HG03159 (cell line): ENCODE results near the gene GAD1.

Experiments
- ATAC-seq: cut with Tn5 transposase; IDR thresholded peaks from one replicate; pipeline ENCODE4 v1.9.1; 2021; ENCODE audit warnings: mild to moderate bottlenecking, moderate library complexity; ENCODE audit not compliant: unreplicated experiment

Gene GAD1

DNA sequence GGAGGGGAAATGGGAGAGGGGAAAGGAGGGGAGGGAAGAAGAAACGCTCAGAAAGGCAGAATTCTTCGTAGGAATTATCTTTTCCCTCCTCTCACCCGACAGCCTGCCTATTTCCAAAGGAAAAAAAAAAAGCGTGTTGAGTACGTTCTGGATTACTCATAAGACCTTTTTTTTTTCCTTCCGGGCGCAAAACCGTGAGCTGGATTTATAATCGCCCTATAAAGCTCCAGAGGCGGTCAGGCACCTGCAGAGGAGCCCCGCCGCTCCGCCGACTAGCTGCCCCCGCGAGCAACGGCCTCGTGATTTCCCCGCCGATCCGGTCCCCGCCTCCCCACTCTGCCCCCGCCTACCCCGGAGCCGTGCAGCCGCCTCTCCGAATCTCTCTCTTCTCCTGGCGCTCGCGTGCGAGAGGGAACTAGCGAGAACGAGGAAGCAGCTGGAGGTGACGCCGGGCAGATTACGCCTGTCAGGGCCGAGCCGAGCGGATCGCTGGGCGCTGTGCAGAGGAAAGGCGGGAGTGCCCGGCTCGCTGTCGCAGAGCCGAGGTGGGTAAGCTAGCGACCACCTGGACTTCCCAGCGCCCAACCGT, at the start of gene GAD1:
TSS of gene GAD1 (plus strand) at position 384 of the 589 bp plus-strand sequence. CDS start 1,705 bp downstream, outside the sequence.
- peak; percentile 43 for ATAC-seq

DNA sequence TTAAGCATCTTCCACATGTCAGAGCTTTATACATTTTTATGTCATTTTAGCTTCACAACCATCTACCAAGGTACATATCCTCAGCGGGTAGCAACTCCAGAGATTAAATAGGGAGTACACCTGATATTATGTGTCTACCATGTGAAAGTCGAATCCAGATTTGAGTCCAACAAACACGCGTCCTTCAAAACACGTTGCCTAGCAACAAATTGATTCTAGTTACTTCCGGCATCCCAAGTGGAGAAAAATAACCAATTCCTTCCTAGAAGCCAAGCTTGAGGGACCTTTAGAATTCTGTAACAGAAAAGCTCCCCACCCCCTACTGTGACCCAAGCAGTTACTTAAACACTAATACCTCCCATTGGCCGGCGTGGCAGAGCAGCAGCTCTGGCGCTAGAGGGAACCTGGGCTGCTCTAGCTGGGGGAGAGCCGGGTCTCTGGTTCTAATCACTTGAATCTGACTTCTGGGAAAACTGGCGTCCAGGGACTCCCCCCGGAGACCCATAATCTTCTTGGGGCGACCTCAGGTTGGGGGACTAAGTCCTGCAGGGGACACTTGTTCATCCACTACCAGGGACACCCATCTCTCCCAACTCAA, 46.6 kb upstream of the GAD1 start, which contains the start of gene ERICH2:
TSS of gene ERICH2 (plus strand) at position 371 of the 598 bp plus-strand sequence. CDS start 304 bp downstream, outside the sequence.
- ATAC-seq: peak; percentile 78

DNA sequence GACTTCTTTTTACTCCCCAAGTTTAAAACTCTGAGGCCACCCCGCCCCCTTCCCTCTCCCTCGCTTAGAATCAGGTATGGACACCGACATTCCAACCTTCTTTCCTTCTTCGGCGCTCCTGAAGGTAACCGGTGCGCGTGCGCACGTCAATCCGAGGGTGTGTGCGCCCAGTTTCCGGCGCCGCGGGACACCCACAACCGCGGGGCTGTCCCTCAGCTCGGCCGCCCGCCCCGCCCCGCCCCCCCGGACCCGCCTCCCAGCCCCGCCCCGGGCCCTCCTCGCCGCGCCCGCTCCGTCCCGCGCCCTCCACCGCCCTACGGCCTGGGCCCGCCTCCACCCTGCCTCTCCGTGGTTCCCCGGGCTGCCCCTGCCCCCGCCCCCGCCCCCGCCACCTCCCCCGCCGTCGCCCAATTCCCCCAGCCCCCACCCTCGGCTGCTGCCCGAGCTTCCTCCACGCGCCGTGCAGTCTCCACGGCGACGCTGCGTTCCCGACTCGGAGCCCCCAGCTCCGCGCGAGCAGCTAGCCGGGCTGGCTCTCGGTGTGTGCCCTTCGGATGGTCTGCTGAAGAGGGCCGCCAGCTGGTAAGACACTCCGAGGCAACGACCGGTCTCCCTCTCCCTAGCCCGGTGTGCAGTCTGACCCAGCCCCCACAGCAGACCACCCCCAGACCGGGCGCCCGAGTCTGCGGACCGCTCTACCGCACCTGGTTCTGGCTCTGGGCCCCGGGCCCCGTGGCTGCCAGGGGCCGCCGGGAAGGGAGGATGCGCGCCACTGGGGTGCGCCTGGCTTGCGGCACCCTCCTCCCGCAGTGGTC, 45.9 kb upstream of the GAD1 start:
- ATAC-seq: peak; percentile 75

DNA sequence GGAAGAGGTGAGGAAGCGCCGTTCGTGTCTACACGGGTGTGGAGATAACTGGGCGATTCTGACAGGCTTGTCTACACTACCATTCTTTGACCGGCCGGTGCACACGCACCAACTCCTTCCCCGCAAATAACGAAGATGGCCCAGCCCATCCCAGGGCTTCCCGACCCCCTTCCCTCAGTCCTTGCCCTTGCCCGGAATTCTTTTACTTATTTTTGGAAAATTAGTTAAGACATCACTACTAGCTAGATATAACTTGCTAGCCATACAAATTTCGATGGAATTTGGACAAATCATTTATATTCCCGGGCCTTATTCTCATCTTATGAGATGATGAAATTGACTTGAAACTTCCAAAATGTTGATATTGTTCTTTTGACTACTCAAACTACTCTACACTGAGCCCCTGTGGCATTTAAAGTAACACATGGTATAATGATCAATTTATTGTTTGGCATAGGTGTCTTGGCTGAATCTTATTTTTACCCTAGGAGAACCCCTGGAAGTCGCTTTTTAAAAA, 45.2 kb upstream of the GAD1 start:
- ATAC-seq: no peak

DNA sequence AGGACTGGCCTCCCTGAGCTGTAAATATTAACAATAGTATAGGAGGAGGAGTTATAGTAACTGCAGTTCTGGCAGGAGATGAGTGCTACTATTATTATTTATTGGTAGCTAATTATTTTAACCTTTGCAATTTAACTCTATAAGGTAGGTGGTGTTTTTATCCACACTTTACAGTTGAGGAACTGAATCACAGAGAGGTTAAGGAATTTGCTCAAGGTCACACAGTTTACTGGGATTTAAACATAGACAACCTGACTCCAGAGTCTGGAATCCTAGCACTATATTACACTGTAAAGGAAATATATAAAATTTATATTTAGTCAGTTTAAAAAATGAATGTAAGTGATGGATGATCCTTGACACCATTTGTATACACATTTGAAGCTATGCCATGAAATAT, 44.4 kb upstream of the GAD1 start:
- no peak for ATAC-seq

DNA sequence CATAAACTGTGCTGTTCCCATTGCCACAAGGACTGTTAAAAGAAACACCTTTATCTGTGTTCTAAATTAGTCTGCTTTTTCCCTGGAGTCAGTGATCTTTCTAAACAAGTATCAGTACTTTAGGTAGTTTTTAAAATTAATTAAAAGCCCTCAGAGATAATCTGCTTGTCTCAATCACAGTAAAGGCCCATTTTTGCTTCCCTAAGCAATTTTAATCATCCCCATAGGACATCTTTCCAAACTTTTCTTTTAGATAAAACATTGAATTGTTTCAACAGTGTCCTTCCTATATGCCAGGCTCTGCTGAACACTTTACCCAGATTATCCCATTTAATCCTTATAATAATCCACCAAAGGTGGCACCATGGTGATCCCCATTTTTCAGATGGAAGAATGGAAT, 42.6 kb upstream of the GAD1 start:
- ATAC-seq: no peak

DNA sequence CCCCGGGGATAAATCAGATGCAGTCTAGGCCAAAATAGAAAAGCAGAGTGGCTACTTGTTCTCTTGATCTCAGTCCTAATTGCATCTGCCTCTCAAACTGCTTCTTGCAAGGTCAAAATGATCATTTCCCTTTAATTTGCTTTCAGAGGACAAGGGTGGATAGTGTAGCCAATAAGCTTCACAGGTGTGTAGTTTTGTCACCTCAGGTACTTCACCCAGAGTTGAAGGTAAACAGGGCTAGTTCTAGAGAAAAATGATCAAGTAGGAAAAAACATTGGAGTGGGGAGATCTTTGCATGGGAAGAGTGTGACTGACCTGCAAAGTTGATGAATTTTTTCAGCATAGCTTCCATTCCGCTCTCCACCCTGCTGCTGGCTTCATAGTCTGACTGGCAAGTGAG, 37.8 kb upstream of the GAD1 start:
- no peak for ATAC-seq

DNA sequence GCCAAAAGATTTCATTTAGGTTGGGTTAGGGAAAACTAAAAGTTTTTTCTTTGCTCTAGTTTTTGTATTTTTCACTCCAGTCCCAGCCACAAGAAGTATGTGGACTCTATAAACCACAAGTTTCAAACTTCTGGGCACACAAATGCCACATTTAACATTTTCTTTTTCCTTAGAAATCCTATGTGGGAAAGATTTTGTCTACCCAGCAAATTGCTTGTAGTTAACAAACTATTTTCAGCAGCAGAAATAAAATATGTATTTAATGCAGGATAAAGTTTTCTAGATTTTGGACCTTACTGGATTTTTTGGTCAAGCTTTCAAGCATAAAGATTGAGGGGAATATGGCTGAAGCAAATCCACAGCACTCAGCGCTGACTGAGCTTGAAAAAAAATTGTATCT, 37.4 kb upstream of the GAD1 start:
- ATAC-seq: no peak

DNA sequence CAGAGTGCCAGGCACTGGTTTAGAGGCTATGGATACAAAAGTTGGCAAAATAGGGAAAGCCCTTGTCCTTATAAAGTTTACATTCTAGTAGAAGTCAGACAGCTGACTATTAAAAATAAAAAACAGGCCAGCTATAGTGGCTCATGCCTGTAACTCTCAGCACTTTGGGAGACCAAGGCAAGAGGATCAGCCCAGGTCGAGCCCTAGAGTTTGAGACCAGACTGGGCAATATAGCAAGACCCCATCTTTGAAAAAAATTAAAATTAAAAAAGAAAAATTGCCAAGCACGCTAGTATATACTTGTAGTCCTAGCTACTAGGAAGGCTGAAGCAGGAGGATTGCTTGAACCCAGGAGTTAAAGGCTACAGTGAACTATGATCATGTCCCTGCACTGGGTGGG, 34.0 kb upstream of the GAD1 start:
- no peak for ATAC-seq

DNA sequence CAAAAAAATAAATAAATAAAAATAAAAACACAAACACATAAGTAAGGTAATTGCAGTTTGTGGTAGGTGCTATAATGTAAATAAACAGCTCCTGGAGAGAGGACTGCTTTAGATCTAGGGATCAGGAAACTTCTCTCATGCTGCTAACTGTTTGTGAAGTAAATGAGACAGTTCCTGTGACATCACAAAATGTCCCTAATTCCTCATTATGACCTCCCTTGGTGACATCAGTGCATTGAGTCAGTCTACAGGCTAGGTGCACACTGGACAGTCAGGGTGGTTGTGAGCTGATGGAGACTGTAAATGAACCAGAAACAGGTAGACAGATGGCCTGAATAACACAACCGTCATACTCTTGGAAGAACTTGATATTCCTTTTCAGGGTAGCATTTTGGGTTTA, 33.1 kb upstream of the GAD1 start:
- ATAC-seq: no peak

DNA sequence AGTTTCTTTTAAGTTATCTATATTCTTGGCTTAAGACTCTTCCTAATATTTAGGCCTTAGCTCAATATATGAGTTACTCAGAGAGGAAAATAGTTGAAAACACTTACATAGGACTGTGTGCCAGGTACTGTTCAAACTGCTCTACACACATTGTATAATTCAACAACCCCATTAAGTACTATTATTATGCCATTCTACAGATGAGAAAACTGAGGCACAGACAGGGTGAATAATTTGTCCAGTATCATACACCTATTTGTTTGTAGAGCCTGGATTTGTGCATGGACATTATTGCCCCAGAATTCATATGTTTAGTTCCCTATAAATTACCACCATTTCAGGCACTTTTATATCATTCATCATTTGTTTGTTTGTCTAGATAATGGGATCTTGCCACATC, 17.7 kb upstream of the GAD1 start:
- ATAC-seq: no peak

DNA sequence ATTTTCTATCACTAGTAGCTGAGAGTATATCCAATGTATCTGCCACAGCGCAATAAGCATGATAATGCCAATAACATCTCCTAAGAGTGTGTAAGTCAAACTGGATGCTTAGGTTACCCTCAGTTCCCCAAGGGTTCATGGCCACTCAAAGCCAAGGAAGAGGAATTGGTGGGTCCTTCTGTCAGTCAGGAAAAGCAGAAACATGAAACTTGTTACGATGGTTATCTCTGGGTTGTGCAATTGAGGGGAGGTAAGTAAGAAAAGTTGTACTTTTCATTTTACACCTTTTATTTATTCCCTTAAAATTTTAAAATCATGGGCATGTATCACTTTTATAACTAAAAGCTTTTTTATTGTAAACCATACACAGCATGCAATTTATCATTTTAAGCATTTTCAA, 10.1 kb upstream of the GAD1 start:
- no peak for ATAC-seq

DNA sequence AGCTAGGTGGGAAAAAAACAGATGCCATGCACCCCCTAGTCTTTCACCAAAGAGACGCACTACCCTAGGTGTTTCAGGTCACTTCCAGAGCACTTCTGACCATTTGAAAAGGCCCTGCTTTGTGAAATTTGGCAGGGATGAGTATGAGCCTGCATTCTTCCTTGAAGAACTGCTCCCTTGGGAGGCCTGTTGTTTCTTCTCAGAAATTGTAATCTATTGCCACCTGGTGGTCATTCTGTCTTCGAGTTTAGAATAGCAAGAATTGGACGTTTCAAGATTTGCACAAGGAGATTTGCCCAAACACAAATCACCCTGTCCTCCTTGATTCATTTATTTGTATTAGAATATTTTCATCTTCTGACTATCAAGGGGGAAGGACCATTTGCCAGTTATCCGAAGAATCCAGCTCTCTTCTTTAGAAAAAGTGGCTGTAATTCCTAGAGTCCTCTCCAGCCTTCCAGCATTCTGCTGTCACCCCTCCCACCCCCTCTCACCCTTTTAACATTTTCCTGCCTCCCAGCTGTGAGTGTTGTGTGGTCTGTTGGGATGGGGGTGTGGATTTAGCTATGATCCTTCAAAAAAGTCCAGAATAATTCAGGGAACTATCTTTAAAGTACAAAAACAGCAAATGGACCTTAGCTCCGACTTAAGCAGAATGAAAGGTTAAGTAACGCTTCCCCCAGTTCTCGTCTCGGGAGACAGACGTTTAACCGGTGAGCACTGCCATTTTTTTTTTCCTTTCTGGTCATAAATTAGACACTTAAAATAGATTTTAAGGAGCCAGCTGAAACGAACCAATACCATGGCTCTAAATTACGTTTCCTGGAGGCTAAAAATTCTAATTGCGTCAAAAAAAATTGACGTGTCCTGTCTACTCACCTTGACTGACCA, 3.7 kb upstream of the GAD1 start:
- ATAC-seq: no peak

DNA sequence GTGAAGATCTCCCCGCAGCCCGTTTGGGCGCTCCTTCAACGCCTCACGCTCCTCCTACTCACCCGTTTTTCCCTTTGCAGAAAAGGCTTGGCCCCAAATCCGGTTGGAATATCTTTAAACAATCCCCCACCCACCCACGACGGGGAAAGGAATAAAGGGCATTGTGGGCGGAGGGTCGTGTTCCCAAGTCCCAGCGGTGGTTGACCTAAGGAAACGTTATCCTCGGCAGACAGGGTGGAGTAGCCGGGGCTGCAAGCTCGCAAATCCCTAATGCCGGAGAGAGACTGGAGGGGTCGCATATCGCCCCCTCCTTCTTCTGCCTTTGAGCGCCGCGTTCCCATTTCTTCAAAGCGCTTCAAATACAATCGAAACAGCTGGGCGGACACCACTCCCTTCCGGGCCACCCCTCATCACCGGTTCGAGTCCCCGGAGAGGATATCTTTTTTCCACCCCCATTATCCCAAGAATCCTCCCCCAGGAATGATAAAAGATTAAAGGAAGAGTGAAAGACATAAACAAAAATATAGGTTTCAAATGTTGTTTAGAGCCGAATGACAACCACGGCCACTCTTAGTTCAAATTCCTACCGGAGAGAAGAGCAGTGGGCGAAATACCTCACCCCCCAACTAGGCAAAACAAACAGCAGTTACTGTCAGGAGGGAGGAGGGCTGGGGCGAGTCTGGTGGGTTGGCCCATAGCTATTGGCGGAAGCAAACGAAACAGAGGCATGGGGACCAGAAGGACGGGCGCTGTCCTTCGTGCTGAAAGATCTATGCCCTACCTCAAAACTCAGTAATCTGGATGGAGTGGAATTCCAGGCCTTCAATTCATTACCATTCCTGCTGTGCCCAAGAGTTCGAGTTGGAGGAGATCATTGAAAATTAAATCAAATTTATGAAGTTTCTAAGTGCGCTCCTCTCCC, 2.8 kb upstream of the GAD1 start:
- ATAC-seq: no peak

DNA sequence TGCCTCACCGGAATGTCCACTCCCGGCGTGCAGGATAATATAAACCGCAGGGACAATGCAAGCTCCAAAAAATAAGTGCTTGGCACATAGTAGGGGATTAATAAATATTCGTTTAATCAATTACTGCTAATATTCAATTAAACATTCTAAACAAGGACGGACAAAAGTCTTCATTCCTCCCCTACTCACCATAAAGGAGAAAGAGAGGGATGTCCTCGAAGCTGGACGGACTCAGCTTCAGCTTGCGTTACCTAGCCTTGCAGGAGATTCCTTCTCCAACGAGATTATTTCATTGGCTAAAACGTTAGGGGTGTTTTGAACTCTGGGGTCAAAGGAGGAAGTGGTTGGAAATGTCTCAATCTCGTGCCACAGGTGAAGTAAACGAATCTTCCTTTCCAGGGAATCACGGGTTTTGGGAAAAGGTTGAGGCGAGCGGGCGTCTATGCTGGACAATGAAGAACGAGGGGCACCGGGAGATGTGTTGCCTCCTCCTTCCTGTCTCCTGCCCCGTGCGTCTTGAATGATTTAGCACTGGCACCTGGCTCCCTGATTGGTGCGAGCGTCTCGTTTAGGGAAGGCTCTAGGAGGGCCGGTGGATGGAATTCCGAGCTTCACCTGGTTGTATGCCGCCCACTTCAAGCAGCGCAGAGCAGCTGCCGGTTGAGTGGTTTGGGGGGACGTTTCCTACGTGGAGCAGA, 2.0 kb upstream of the GAD1 start:
- ATAC-seq: no peak

DNA sequence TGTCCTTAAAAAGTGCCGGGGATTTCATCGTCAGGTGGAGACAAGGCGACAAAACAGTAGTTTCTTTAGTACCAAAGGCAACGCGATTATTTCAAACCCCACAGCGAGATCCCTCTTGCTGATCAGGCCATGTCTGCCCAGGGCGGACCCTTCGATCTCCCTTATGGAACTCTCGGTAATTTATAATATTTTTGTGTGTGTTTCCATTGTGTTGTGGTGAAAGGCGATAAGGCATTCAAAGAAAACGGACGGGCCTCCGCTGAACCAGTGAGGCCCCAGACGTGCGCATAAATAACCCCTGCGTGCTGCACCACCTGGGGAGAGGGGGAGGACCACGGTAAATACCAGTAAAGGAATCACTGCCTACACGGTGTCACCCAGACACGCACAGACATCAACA, 1.4 kb upstream of the GAD1 start:
- ATAC-seq: no peak

DNA sequence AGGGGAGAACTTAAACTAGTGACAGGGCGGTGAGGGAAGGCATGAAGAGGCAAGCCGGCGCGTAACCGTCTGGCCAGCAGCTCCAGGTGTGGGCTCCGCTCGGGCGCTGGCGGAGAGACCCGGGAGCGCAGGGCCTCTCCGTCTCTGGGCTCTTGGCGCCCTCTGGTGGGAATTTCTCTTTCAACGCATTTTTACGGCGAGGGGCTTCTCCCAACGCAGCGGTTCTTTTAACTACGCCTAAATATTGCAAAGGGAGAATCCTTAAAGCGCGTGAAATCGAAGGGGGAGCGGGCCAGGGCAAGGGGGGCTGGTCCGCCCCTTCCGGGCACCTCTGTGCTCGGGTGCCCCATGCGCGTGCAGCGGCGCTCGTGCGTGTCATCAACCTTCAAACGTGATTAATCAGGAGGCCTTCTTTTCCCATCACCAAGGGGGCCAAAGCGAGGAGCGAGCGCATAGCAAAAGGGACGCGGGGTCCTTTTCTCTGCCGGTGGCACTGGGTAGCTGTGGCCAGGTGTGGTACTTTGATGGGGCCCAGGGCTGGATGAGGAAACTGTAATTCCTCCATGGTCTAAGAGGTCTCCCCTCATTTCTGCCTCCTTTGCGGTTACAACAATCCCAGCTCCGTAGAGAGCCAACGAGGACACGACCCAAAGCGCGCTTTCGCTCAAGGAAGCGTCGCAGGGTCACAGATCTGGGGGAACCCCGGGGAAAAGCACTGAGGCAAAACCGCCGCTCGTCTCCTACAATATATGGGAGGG, 762 bp upstream of the GAD1 start:
- ATAC-seq: no peak
